ENCODE measurements around the gene IL15RA.
"Not testable (repeated sequence)": the region's sequence is repeated elsewhere in the genome, so short reads cannot be mapped to it uniquely, and the experiment has no call there.

- TF ChIP-seq CTCF (IDR thresholded peaks at IDR 0.05; ENCODE audit: insufficient read depth, low read length); REST (IDR thresholded peaks at IDR 0.05; ENCODE audit: insufficient replicate concordance, low read depth); POLR2AphosphoS5 (IDR thresholded peaks at IDR 0.05; ENCODE audit: low read depth); SPI1 (IDR thresholded peaks at IDR 0.05; ENCODE audit: borderline replicate concordance, low read depth): not testable (repeated sequence)
Observed at GRCh38 chr10:5946419-5946775, 30.9 kb downstream of the IL15RA start.
